GM23338 (cell line): ENCODE measurements around the gene KLRF2. TPM values are rescaled to one million over a fixed set of nuclear protein-coding genes. Genes with fewer than 3 reads are reported as not detected.
A peak's percentile ranks its signal among the peaks of the same experiment; 100 is the strongest.

Source experiments
- ATAC-seq: fragments of 200-7000 bp; cut with Tn5 transposase; 3 replicates; pipeline ENCODE4 v1.9.1; 2020
- DNase-seq: peaks from one replicate; pipeline ENCODE4 v3.0.0-alpha.2; 2015; ENCODE audit warnings: low spot score
- H2AFZ ChIP-seq: fragments of 200-600 bp; sonication (generic); 2 replicates; pipeline ENCODE4 v1.8.0; 2016; ENCODE audit warnings: antibody characterized with exemption, mild to moderate bottlenecking, moderate library complexity
- H3F3A ChIP-seq: fragments of 200-600 bp; sonication (generic); replicated peaks from 2 replicates; pipeline ENCODE4 v1.8.0; 2017; ENCODE audit warnings: antibody characterized with exemption, mixed run types, low read depth
- H3K27ac ChIP-seq: fragments of 200-600 bp; sonication (generic); 2 replicates; pipeline ENCODE4 v1.6.1; 2016; ENCODE audit warnings: low read depth
- H3K27me3 ChIP-seq: fragments of 200-600 bp; sonication (generic); 2 replicates; pipeline ENCODE4 v1.8.0; 2016; ENCODE audit warnings: mild to moderate bottlenecking, mixed run types, moderate library complexity; ENCODE audit not compliant: insufficient read depth
- H3K36me3 ChIP-seq: fragments of 200-600 bp; sonication (generic); 2 replicates; pipeline ENCODE4 v1.8.0; 2016; ENCODE audit warnings: mild to moderate bottlenecking; ENCODE audit not compliant: insufficient read depth
- H3K4me1 ChIP-seq: fragments of 200-600 bp; sonication (generic); 2 replicates; pipeline ENCODE4 v1.8.0; 2016; ENCODE audit warnings: mild to moderate bottlenecking, moderate library complexity; ENCODE audit not compliant: insufficient read depth
- H3K4me2 ChIP-seq: fragments of 200-600 bp; sonication (generic); 2 replicates; pipeline ENCODE4 v1.7.1; 2017; ENCODE audit warnings: mixed run types
- H3K4me3 ChIP-seq: fragments of 200-600 bp; sonication (generic); 2 replicates; pipeline ENCODE4 v1.6.1; 2016; ENCODE audit warnings: mixed run types
- H3K79me2 ChIP-seq: fragments of 200-600 bp; sonication (generic); replicated peaks from 2 replicates; pipeline ENCODE4 v1.8.0; 2017; ENCODE audit warnings: mild to moderate bottlenecking; ENCODE audit not compliant: insufficient read depth
- H3K9me2 ChIP-seq: fragments of 200-600 bp; sonication (generic); 2 replicates; pipeline ENCODE4 v1.8.0; 2017; ENCODE audit not compliant: insufficient read depth
- H4K20me1 ChIP-seq: fragments of 200-600 bp; sonication (generic); replicated peaks from 2 replicates; pipeline ENCODE4 v1.8.0; 2017; ENCODE audit warnings: mild to moderate bottlenecking; ENCODE audit not compliant: insufficient read depth
- H3K27ac Mint-ChIP-seq: 2 replicates; pipeline ENCODE4 v1.8.0; 2020; ENCODE audit warnings: inconsistent platforms, mild to moderate bottlenecking, moderate library complexity, mixed read lengths
- H3K27me3 Mint-ChIP-seq: 3 replicates; pipeline ENCODE4 v1.8.0; 2022; ENCODE audit warnings: low read depth, mild to moderate bottlenecking, moderate library complexity, mixed read lengths, inconsistent platforms; ENCODE audit not compliant: insufficient read depth, poor library complexity
- H3K36me3 Mint-ChIP-seq: 3 replicates; pipeline ENCODE4 v1.8.0; 2021; ENCODE audit warnings: low read depth, mild to moderate bottlenecking, inconsistent platforms, moderate library complexity, mixed read lengths
- H3K4me1 Mint-ChIP-seq: 3 replicates; pipeline ENCODE4 v1.8.0; 2020; ENCODE audit warnings: mild to moderate bottlenecking, inconsistent platforms, mixed read lengths
- H3K4me3 Mint-ChIP-seq: 3 replicates; pipeline ENCODE4 v1.8.0; 2021; ENCODE audit warnings: moderate library complexity, mild to moderate bottlenecking, inconsistent platforms, mixed read lengths
- H3K9me3 Mint-ChIP-seq: 3 replicates; pipeline ENCODE4 v1.8.0; 2020; ENCODE audit warnings: moderate library complexity, mild to moderate bottlenecking, inconsistent platforms, mixed read lengths
- CREB1 ChIP-seq: fragments of 250-450 bp; sonication (Bioruptor Pico); IDR thresholded peaks from 2 replicates; pipeline ENCODE4 v1.5.0; 2020; ENCODE audit warnings: low read depth, mild to moderate bottlenecking, moderate library complexity
- ETS1 ChIP-seq: IDR thresholded peaks from 2 replicates; pipeline ENCODE4 v1.6.1; 2016; ENCODE audit warnings: antibody characterized with exemption
- EZH2 ChIP-seq: fragments of 200-600 bp; sonication (generic); IDR thresholded peaks from one replicate; pipeline ENCODE4 v1.8.0; 2017; ENCODE audit warnings: antibody characterized with exemption, mild to moderate bottlenecking, low read depth; ENCODE audit not compliant: unreplicated experiment
- EZH2phosphoT487 ChIP-seq: fragments of 200-600 bp; sonication (generic); IDR thresholded peaks from one replicate; pipeline ENCODE4 v1.8.1; 2018; ENCODE audit warnings: antibody characterized with exemption; ENCODE audit not compliant: unreplicated experiment
- JUNB ChIP-seq: IDR thresholded peaks from one replicate; pipeline ENCODE4 v1.6.1; 2016; ENCODE audit warnings: antibody characterized with exemption; ENCODE audit not compliant: unreplicated experiment
- NANOG ChIP-seq: IDR thresholded peaks from 2 replicates; pipeline ENCODE4 v1.6.1; 2016; ENCODE audit warnings: antibody characterized with exemption, borderline replicate concordance
- POLR2AphosphoS5 ChIP-seq: IDR thresholded peaks from 2 replicates; pipeline ENCODE4 v1.6.1; 2016; ENCODE audit warnings: antibody characterized with exemption, low read depth
- STAT1 ChIP-seq: IDR thresholded peaks from one replicate; pipeline ENCODE4 v1.6.1; 2016; ENCODE audit warnings: antibody characterized with exemption; ENCODE audit not compliant: unreplicated experiment
- ZNF114 ChIP-seq: fragments of 250-450 bp; sonication (Bioruptor Pico); IDR thresholded peaks from 2 replicates; pipeline ENCODE4 v1.5.0; 2020; ENCODE audit warnings: mild to moderate bottlenecking, moderate library complexity
- ZNF331 ChIP-seq: fragments of 250-450 bp; sonication (Bioruptor Pico); IDR thresholded peaks from 2 replicates; pipeline ENCODE4 v1.5.0; 2020; ENCODE audit warnings: low read depth, mild to moderate bottlenecking, moderate library complexity
- ZNF462 ChIP-seq: fragments of 250-450 bp; sonication (Bioruptor Pico); IDR thresholded peaks from 2 replicates; pipeline ENCODE4 v1.5.0; 2020; ENCODE audit warnings: mild to moderate bottlenecking, moderate library complexity
- polyA plus RNA-seq: library from polyadenylated mRNA; unstranded; fragments of >200 nt; fragmentation: Nextera tagmentation; extraction: Ambion mirVana; gene quantifications from 2 replicates; pipeline ENCODE4 v1.2.1, GENCODE V29; 2016
- total RNA-seq: library from RNA; depleted of rRNA; stranded (reverse); fragments of >200 nt; shearing (Covaris generic); gene quantifications from 2 replicates; pipeline ENCODE4 v1.2.3, GENCODE V29; 2014
- TF ChIP-seq, protein P1 (sequence below), 2 experiments: fragments of 200-600 bp in 1 of 2; sonication (generic) in 1 of 2; conservative IDR thresholded peaks; 2 replicates each; pipeline versions ENCODE4 v1.5.1 to v1.6.1; 2016 to 2017; ENCODE audit warnings: antibody characterized with exemption in 2 of 2, low read depth in 2 of 2, mild to moderate bottlenecking in 2 of 2, moderate library complexity in 1 of 2
- TF ChIP-seq, protein P2 (sequence below): IDR thresholded peaks from one replicate; pipeline ENCODE4 v1.6.1; 2018; ENCODE audit warnings: antibody characterized with exemption; ENCODE audit not compliant: unreplicated experiment

KLRF2 gene
- total and polyA plus RNA-seq, 2 experiments from 2014 or later, result not detected

GRCh38 chr12:9851927-9852326 lies 29.4 kb upstream of the KLRF2 start (continued):
- no peak for TF ChIP-seq EZH2
- no peak for TF ChIP-seq STAT1
- no peak for TF ChIP-seq ETS1

DNA sequence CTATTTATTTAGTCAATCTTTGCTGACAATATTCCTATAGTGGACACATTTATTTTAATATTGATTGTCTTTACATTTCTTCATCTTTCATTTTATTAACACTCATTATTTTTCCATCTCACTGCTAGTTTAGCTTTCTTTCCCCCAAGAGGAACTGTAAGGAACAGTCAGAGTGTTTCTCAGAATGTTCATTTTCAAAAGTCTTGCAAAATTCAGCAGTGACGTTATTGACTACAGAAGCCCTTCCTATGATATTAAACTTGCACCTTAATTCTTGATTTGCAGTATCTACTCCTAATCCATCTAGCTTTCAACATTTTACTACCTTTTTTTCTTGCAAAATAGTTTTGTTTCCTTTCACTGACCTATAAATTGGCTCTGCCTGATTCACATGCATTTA lies 25.1 kb upstream of the KLRF2 start:
- Mint-ChIP-seq H3K36me3 (no peaks in the 10 kb centered on the region), H3K4me1 (peaks cover 28% of the 10 kb centered on the region), H3K9me3 (no peaks in the 10 kb centered on the region), H3K27ac (no peak overlapping the region; the same call in 1 of the 2 replicates), H3K27me3 (peaks cover 2% of the 10 kb centered on the region), H3K4me3 (no peak overlapping the region)
- ATAC-seq (no peak), DNase-seq (no peak)
- no peaks in the 10 kb centered on the region for H3F3A ChIP-seq
- H3K4me2 ChIP-seq, result peak overlapping the region; percentile 6; the same call in 1 of the 2 replicates
- H4K20me1 ChIP-seq, result no peaks in the 10 kb centered on the region
- H3K9me2 ChIP-seq, result no peaks in the 10 kb centered on the region
- peak overlapping the region; percentile 82; the same call in 1 of the 2 replicates for H2AFZ ChIP-seq
- peaks cover 9% of the 10 kb centered on the region; the same call in 1 of the 2 replicates for H3K4me1 ChIP-seq
- no peaks in the 10 kb centered on the region for H3K27me3 ChIP-seq
- H3K79me2 ChIP-seq, result no peaks in the 10 kb centered on the region
- H3K27ac ChIP-seq, result no peak overlapping the region
- no peak overlapping the region for H3K4me3 ChIP-seq
- H3K36me3 ChIP-seq, result no peaks in the 10 kb centered on the region
- TF ChIP-seq JUNB (no peak), POLR2AphosphoS5 (no peak), EZH2 (no peak), EZH2phosphoT487 (no peak), CREB1 (CRISPR knock-in tag) (no peak), ZNF462 (CRISPR knock-in tag) (no peak), STAT1 (no peak), NANOG (no peak), ZNF331 (CRISPR knock-in tag) (no peak), ZNF114 (CRISPR knock-in tag) (no peak)
- TF ChIP-seq, protein P1, sequence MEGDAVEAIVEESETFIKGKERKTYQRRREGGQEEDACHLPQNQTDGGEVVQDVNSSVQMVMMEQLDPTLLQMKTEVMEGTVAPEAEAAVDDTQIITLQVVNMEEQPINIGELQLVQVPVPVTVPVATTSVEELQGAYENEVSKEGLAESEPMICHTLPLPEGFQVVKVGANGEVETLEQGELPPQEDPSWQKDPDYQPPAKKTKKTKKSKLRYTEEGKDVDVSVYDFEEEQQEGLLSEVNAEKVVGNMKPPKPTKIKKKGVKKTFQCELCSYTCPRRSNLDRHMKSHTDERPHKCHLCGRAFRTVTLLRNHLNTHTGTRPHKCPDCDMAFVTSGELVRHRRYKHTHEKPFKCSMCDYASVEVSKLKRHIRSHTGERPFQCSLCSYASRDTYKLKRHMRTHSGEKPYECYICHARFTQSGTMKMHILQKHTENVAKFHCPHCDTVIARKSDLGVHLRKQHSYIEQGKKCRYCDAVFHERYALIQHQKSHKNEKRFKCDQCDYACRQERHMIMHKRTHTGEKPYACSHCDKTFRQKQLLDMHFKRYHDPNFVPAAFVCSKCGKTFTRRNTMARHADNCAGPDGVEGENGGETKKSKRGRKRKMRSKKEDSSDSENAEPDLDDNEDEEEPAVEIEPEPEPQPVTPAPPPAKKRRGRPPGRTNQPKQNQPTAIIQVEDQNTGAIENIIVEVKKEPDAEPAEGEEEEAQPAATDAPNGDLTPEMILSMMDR (conservative IDR thresholded peaks at IDR 0.05; ENCODE audit: low read depth in 2 of 2), result no peak
- TF ChIP-seq, protein P2, sequence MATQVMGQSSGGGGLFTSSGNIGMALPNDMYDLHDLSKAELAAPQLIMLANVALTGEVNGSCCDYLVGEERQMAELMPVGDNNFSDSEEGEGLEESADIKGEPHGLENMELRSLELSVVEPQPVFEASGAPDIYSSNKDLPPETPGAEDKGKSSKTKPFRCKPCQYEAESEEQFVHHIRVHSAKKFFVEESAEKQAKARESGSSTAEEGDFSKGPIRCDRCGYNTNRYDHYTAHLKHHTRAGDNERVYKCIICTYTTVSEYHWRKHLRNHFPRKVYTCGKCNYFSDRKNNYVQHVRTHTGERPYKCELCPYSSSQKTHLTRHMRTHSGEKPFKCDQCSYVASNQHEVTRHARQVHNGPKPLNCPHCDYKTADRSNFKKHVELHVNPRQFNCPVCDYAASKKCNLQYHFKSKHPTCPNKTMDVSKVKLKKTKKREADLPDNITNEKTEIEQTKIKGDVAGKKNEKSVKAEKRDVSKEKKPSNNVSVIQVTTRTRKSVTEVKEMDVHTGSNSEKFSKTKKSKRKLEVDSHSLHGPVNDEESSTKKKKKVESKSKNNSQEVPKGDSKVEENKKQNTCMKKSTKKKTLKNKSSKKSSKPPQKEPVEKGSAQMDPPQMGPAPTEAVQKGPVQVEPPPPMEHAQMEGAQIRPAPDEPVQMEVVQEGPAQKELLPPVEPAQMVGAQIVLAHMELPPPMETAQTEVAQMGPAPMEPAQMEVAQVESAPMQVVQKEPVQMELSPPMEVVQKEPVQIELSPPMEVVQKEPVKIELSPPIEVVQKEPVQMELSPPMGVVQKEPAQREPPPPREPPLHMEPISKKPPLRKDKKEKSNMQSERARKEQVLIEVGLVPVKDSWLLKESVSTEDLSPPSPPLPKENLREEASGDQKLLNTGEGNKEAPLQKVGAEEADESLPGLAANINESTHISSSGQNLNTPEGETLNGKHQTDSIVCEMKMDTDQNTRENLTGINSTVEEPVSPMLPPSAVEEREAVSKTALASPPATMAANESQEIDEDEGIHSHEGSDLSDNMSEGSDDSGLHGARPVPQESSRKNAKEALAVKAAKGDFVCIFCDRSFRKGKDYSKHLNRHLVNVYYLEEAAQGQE, result no peak
